Mammary epithelial cell (primary cell): ENCODE measurements around the gene ARL10.

ENCODE experiments used
- EZH2 ChIP-seq: IDR thresholded peaks from 2 replicates; pipeline ENCODE4 v1.6.1; 2012; ENCODE audit warnings: low read length, inconsistent platforms, borderline replicate concordance
- TF ChIP-seq, protein P1 (sequence below), 2 donors: IDR thresholded peaks in 1 of 2; conservative IDR thresholded peaks in 1 of 2; 2 replicates each; pipeline ENCODE4 v1.5.1; 2011 to 2012; ENCODE audit warnings: inconsistent platforms in 2 of 2, low read length in 2 of 2, mild to moderate bottlenecking in 2 of 2, control low read depth in 1 of 2, low read depth in 1 of 2; ENCODE audit not compliant: insufficient read depth in 1 of 2; ENCODE audit errors: extremely low read depth in 1 of 2

DNA sequence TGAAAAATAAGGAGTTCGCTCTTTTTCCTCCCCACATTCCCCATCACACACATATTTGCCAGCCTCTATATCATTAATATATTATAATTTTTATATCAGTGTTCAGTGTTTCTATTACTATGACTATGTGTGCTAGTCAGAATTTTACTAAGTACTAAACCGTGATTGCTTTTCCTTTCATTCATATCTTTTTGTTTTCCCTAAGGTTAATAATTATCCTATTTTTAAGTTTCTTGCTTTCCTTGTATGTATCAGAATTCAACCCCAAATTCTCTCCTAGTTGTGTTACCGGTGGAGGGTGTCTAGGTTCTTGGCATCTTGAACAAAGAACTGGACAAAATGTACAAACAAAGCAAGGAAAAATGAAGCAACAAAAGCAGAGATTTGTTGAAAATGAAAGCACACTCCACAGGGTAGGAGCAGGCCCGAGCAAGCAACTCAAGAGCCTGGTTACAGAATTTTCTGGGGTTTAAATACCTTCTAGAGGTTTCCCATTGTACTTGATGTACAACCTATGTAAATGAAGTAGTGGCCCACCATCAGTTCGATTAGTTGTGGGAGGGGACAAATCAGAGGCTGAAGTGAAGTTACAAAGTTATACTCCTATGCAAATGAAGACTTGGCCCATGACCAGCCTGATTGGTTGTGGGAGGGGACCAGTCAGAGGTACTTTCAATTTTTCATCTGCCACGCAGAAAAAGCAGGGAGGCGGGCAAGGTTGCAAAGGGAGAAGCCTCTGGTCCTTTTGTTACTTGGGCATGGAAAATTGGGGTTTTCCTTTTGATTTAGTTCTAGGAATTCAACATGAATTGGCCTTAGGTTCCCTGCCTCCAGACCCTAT lies 47.5 kb upstream of the ARL10 start:
- TF ChIP-seq, protein P1, sequence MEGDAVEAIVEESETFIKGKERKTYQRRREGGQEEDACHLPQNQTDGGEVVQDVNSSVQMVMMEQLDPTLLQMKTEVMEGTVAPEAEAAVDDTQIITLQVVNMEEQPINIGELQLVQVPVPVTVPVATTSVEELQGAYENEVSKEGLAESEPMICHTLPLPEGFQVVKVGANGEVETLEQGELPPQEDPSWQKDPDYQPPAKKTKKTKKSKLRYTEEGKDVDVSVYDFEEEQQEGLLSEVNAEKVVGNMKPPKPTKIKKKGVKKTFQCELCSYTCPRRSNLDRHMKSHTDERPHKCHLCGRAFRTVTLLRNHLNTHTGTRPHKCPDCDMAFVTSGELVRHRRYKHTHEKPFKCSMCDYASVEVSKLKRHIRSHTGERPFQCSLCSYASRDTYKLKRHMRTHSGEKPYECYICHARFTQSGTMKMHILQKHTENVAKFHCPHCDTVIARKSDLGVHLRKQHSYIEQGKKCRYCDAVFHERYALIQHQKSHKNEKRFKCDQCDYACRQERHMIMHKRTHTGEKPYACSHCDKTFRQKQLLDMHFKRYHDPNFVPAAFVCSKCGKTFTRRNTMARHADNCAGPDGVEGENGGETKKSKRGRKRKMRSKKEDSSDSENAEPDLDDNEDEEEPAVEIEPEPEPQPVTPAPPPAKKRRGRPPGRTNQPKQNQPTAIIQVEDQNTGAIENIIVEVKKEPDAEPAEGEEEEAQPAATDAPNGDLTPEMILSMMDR (conservative IDR thresholded peaks at IDR 0.05 in 1 of 2, IDR thresholded peaks at IDR 0.05 in 1 of 2; ENCODE audit: extremely low read depth in 1 of 2, insufficient read depth in 1 of 2, low read depth in 1 of 2, low read length in 2 of 2): no peak
- TF ChIP-seq EZH2: no peak
